Small intestine (tissue), 7 donors: ENCODE results near the gene CDH13. TPM values are rescaled to one million over a fixed set of nuclear protein-coding genes. Genes with fewer than 3 reads are reported as not detected.
A peak's percentile ranks its signal among the peaks of the same experiment; 100 is the strongest.

Experiments used
- DNase-seq, 2 donors: peaks; one replicate each; pipeline versions ENCODE4 v3.0.0 to v3.0.0-alpha.2; 2013
- FAIRE-seq: peaks from 2 replicates; lab custom pipeline; 2012; peaks lifted over from hg19 to GRCh38; lab: Jason Lieb, UNC
- H3K27ac ChIP-seq, 3 donors: one replicate each; pipeline ENCODE4 v1.5.1; 2013; ENCODE audit warnings: low read length in 2 of 3, mild to moderate bottlenecking in 2 of 3, control low read depth in 1 of 3, inconsistent platforms in 1 of 3, low read depth in 1 of 3, moderate library complexity in 1 of 3
- H3K27me3 ChIP-seq, 3 donors: one replicate each; pipeline ENCODE4 v1.6.1; 2013; ENCODE audit warnings: low read length in 3 of 3, inconsistent platforms in 1 of 3; ENCODE audit not compliant: control insufficient read depth in 3 of 3, insufficient read depth in 3 of 3
- H3K36me3 ChIP-seq, 3 donors: one replicate each; pipeline ENCODE4 v1.6.1; 2013; ENCODE audit warnings: low read length in 3 of 3, inconsistent platforms in 1 of 3, low read depth in 1 of 3, mild to moderate bottlenecking in 1 of 3, moderate library complexity in 1 of 3; ENCODE audit not compliant: control insufficient read depth in 3 of 3, insufficient read depth in 2 of 3
- H3K4me1 ChIP-seq, 3 donors: one replicate each; pipeline ENCODE4 v1.6.1; 2013; ENCODE audit warnings: low read length in 2 of 3, inconsistent platforms in 1 of 3, low read depth in 1 of 3, mild to moderate bottlenecking in 1 of 3, moderate library complexity in 1 of 3; ENCODE audit not compliant: control insufficient read depth in 3 of 3, insufficient read depth in 2 of 3
- H3K4me3 ChIP-seq, 3 donors: one replicate each; pipeline ENCODE4 v1.5.1; 2013; ENCODE audit warnings: low read length in 3 of 3, control low read depth in 1 of 3, inconsistent platforms in 1 of 3, low read depth in 1 of 3, mild to moderate bottlenecking in 1 of 3, moderate library complexity in 1 of 3
- H3K9me3 ChIP-seq, 2 donors: one replicate each; pipeline ENCODE4 v1.6.1; 2013; ENCODE audit warnings: low read depth in 1 of 2, low read length in 1 of 2; ENCODE audit not compliant: control insufficient read depth in 2 of 2, insufficient read depth in 1 of 2
- WGBS, 3 donors: extraction: QIAGEN DNeasy Blood & Tissue Kit; methylation state at CpG; one replicate each; pipeline ENCODE4 v1.1.7; 2013; 5-methylcytosine and 5-hydroxymethylcytosine counted together
- polyA plus RNA-seq, 4 donors: library from polyadenylated mRNA; stranded (reverse) in 3 of 4; unstranded in 1 of 4; fragments of 200-250 nt in 3 of 4; fragments of 120-200 nt in 1 of 4; gene quantifications; one replicate each; pipeline versions ENCODE4 v1.2.1 to v1.2.3, GENCODE V29; 2013
- donor health status: healthy with polysubstance abuse.
- donor health status: control.
- donor health status: control.
- donor health status: Bipolar disorder and iron deficiency.
- donor health status: healthy.

Gene CDH13
- polyA plus RNA-seq, 4 donors: 0.27 to 15.0 (median 2.9) TPM; not detected in 1

GRCh38 chr16:82612263-82612662 lies 14.5 kb upstream of the CDH13 start:
- 62 to 87% (median 69%) methylated on average over 3 of the region's 3 CpGs for WGBS, 3 donors

GRCh38 chr16:82616356-82616755 lies 10.4 kb upstream of the CDH13 start:
- Histone ChIP-seq H3K4me3 (no peak overlapping the region), H3K9me3 (no peaks in the 10 kb centered on the region), H3K4me1 (no peaks in the 10 kb centered on the region), H3K27ac (no peak overlapping the region), H3K36me3 (no peaks in the 10 kb centered on the region), H3K27me3 (peaks cover 0 to 5% (median 2%) of the 10 kb centered on the region in 3 donors)
- no peak for FAIRE-seq
- no peak for DNase-seq
- WGBS, 3 donors: 88 to 90% (median 89%) methylated on average over 4 of the region's 4 CpGs

More at GRCh38 chr16:82612263-82612662, 14.5 kb upstream of the CDH13 start:
- no peak for FAIRE-seq
- Histone ChIP-seq H3K4me1 (no peaks in the 10 kb centered on the region), H3K27ac (no peak overlapping the region), H3K9me3 (no peaks in the 10 kb centered on the region), H3K4me3 (no peak overlapping the region), H3K36me3 (no peaks in the 10 kb centered on the region), H3K27me3 (peaks cover 0 to 2% (median 0%) of the 10 kb centered on the region in 3 donors)
- DNase-seq: no peak

- DNase-seq: no peak
- WGBS, 3 donors: 6 to 23% (median 10%) methylated on average over 1 of the region's 1 CpG
- Histone ChIP-seq H3K4me1 (peaks cover 0 to under 1% (median 0%) of the 10 kb centered on the region in 3 donors), H3K27ac (no peak overlapping the region), H3K36me3 (no peaks in the 10 kb centered on the region), H3K4me3 (no peak overlapping the region), H3K27me3 (peaks cover 0 to 29% (median 3%) of the 10 kb centered on the region in 3 donors), H3K9me3 (no peaks in the 10 kb centered on the region)
- no peak for FAIRE-seq
Measured at GRCh38 chr16:82621781-82622180, 5.0 kb upstream of the CDH13 start.

- Histone ChIP-seq H3K27me3 (peaks cover 0 to 41% (median 3%) of the 10 kb centered on the region in 3 donors), H3K4me3 (no peak overlapping the region), H3K9me3 (no peaks in the 10 kb centered on the region), H3K4me1 (peaks cover 0 to 5% (median 3%) of the 10 kb centered on the region in 3 donors), H3K27ac (no peak overlapping the region), H3K36me3 (no peaks in the 10 kb centered on the region)
- FAIRE-seq: no peak
- DNase-seq: no peak
- WGBS, 3 donors: 63 to 69% (median 65%) methylated on average over 7 of the region's 7 CpGs
Measured at GRCh38 chr16:82623241-82623640, 3.5 kb upstream of the CDH13 start.

- Histone ChIP-seq H3K27me3 (peaks cover 0 to 49% (median 7%) of the 10 kb centered on the region in 3 donors), H3K4me3 (no peak overlapping the region), H3K4me1 (peaks cover 0 to 5% (median 3%) of the 10 kb centered on the region in 3 donors), H3K9me3 (no peaks in the 10 kb centered on the region), H3K27ac (no peak overlapping the region), H3K36me3 (no peaks in the 10 kb centered on the region)
- WGBS, 3 donors: 70 to 80% (median 73%) methylated on average over 8 of the region's 8 CpGs
- DNase-seq (no peak), FAIRE-seq (no peak)
Measured at GRCh38 chr16:82625066-82625968, 1.5 kb upstream of the CDH13 start.

GRCh38 chr16:82628088-82628423 lies 1.3 kb downstream of the CDH13 start:
- FAIRE-seq (no peak), DNase-seq (peak in 1 of 2 donors; percentile 27)
- Histone ChIP-seq H3K4me3 (peak overlapping the region in 2 of 3 donors; percentile 42 to 57), H3K4me1 (peaks cover 0 to 5% (median 3%) of the 10 kb centered on the region in 3 donors), H3K9me3 (no peaks in the 10 kb centered on the region), H3K36me3 (no peaks in the 10 kb centered on the region), H3K27me3 (peaks cover 0 to 46% (median 7%) of the 10 kb centered on the region in 3 donors), H3K27ac (no peak overlapping the region)
- WGBS, 3 donors: 3 to 16% (median 9%) methylated on average over 13 of the region's 13 CpGs

GRCh38 chr16:82628711-82629110 lies 1.9 kb downstream of the CDH13 start:
- 68 to 72% (median 69%) methylated on average over 3 of the region's 3 CpGs for WGBS, 3 donors
- Histone ChIP-seq H3K36me3 (no peaks in the 10 kb centered on the region), H3K27me3 (peaks cover 0 to 44% (median 7%) of the 10 kb centered on the region in 3 donors), H3K9me3 (no peaks in the 10 kb centered on the region), H3K4me3 (no peak overlapping the region), H3K27ac (no peak overlapping the region), H3K4me1 (peaks cover 0 to 5% (median 3%) of the 10 kb centered on the region in 3 donors)
- no peak for DNase-seq
- FAIRE-seq: no peak

- no peak for DNase-seq
- Histone ChIP-seq H3K9me3 (no peaks in the 10 kb centered on the region), H3K27me3 (peaks cover 0 to 43% (median 7%) of the 10 kb centered on the region in 3 donors), H3K4me1 (peaks cover 0 to 5% (median 3%) of the 10 kb centered on the region in 3 donors), H3K27ac (no peak overlapping the region), H3K4me3 (no peak overlapping the region), H3K36me3 (no peaks in the 10 kb centered on the region)
- no peak for FAIRE-seq
- WGBS, 3 donors: 50 to 77% (median 64%) methylated on average over 8 of the region's 8 CpGs
Measured at GRCh38 chr16:82629441-82630027, 2.8 kb downstream of the CDH13 start.
